Suprapubic skin (tissue), 3 donors: ENCODE measurements around the gene PCDH11X.
"Not testable (repeated sequence)": the region's sequence is repeated elsewhere in the genome, so short reads cannot be mapped to it uniquely, and the experiment has no call there.

Experiments
- EP300 ChIP-seq: sonication (generic); formaldehyde crosslinking; IDR thresholded peaks from one replicate; pipeline ENCODE4 v1.6.1; 2017; ENCODE audit warnings: antibody characterized with exemption
- TF ChIP-seq, protein P1 (sequence below), 2 donors: fragments of 200-600 bp in 1 of 2; fragments of 450-650 bp in 1 of 2; sonication (generic) in 1 of 2; IDR thresholded peaks; one replicate each; pipeline ENCODE4 v1.5.1; 2016 to 2019; ENCODE audit warnings: antibody characterized with exemption in 2 of 2, mild to moderate bottlenecking in 1 of 2, moderate library complexity in 1 of 2

DNA sequence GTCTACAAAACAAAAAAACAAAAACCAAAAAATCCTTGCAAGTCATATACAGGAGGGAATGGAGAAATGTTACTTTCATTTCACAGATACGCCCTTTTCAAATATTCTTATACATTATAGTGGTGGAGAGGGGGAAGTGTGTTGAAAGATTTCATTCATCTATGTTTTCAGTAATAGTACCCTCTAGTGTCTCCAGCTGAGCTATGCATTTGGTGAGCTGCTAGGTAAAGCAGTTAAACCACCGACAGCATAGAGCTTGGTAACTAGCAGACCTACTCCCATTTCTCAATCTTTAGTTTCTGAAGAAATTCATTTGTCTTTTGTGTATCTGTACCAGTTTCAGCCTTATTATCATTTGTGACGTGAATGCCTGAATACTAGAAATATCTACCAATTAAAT is 5.2 kb upstream of the PCDH11X start:
- TF ChIP-seq, protein P1, sequence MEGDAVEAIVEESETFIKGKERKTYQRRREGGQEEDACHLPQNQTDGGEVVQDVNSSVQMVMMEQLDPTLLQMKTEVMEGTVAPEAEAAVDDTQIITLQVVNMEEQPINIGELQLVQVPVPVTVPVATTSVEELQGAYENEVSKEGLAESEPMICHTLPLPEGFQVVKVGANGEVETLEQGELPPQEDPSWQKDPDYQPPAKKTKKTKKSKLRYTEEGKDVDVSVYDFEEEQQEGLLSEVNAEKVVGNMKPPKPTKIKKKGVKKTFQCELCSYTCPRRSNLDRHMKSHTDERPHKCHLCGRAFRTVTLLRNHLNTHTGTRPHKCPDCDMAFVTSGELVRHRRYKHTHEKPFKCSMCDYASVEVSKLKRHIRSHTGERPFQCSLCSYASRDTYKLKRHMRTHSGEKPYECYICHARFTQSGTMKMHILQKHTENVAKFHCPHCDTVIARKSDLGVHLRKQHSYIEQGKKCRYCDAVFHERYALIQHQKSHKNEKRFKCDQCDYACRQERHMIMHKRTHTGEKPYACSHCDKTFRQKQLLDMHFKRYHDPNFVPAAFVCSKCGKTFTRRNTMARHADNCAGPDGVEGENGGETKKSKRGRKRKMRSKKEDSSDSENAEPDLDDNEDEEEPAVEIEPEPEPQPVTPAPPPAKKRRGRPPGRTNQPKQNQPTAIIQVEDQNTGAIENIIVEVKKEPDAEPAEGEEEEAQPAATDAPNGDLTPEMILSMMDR (IDR thresholded peaks at IDR 0.05): not testable (repeated sequence)
- not testable (repeated sequence) for TF ChIP-seq EP300
